RWPE2 (cell line): ENCODE data around the gene CNOT2.

Experiments
- ATAC-seq: fragments of 200-7000 bp; cut with Tn5 transposase; 3 replicates; pipeline ENCODE4 v1.9.1; 2021; ENCODE audit warnings: low read depth
- DNase-seq: peaks from one replicate; pipeline ENCODE4 v3.0.0-alpha.2; 2020; ENCODE audit warnings: low spot score
- H3K27ac ChIP-seq: fragments of 450-650 bp; 2 replicates; pipeline ENCODE4 v1.5.1; 2017; ENCODE audit warnings: mild to moderate bottlenecking; ENCODE audit not compliant: poor library complexity, severe bottlenecking
- H3K27me3 ChIP-seq: fragments of 250-450 bp; sonication (Bioruptor Pico); 2 replicates; pipeline ENCODE4 v1.5.1; 2021; ENCODE audit warnings: mild to moderate bottlenecking, moderate library complexity; ENCODE audit not compliant: insufficient read depth, poor library complexity, severe bottlenecking
- H3K36me3 ChIP-seq: fragments of 250-450 bp; sonication (Bioruptor Pico); 2 replicates; pipeline ENCODE4 v1.5.1; 2020; ENCODE audit warnings: low read depth, mild to moderate bottlenecking, moderate library complexity
- H3K4me1 ChIP-seq: fragments of 250-450 bp; sonication (Bioruptor Pico); 2 replicates; pipeline ENCODE4 v1.5.1; 2021; ENCODE audit warnings: mild to moderate bottlenecking, moderate library complexity; ENCODE audit not compliant: insufficient read depth, poor library complexity, severe bottlenecking
- H3K4me3 ChIP-seq: fragments of 250-450 bp; sonication (Bioruptor Pico); 2 replicates; pipeline ENCODE4 v1.5.1; 2021; ENCODE audit warnings: mild to moderate bottlenecking, moderate library complexity; ENCODE audit not compliant: severe bottlenecking
- H3K9me3 ChIP-seq: fragments of 250-450 bp; sonication (Bioruptor Pico); 2 replicates; pipeline ENCODE4 v1.5.1; 2021; ENCODE audit warnings: mild to moderate bottlenecking, moderate library complexity; ENCODE audit not compliant: severe bottlenecking
- CTCF ChIP-seq: fragments of 450-650 bp; IDR thresholded peaks from one replicate; pipeline ENCODE4 v1.5.1; 2017; ENCODE audit warnings: mild to moderate bottlenecking, moderate library complexity; ENCODE audit not compliant: poor library complexity, severe bottlenecking

CNOT2 gene

GRCh38 chr12:70265132-70265531 is 21.9 kb downstream of the CNOT2 start:
- peaks cover 7% of the 10 kb centered on the region for H3K4me1 ChIP-seq
- no peak for ATAC-seq

GRCh38 chr12:70267550-70267949 is 24.3 kb downstream of the CNOT2 start:
- Histone ChIP-seq H3K27ac (no peak overlapping the region), H3K27me3 (no peaks in the 10 kb centered on the region), H3K9me3 (no peaks in the 10 kb centered on the region), H3K4me1 (peaks cover 7% of the 10 kb centered on the region), H3K36me3 (no peaks in the 10 kb centered on the region; the same call in 1 of the 2 replicates), H3K4me3 (no peak overlapping the region)
- no peak for TF ChIP-seq CTCF
- DNase-seq: no peak
- ATAC-seq: no peak

More at GRCh38 chr12:70265132-70265531, 21.9 kb downstream of the CNOT2 start:
- DNase-seq: no peak
- no peak for TF ChIP-seq CTCF
- Histone ChIP-seq H3K27me3 (no peaks in the 10 kb centered on the region), H3K9me3 (no peaks in the 10 kb centered on the region), H3K27ac (no peak overlapping the region), H3K4me3 (no peak overlapping the region), H3K36me3 (peaks cover 3% of the 10 kb centered on the region; the same call in 1 of the 2 replicates)

GRCh38 chr12:70268972-70269371 is 25.7 kb downstream of the CNOT2 start:
- no peak overlapping the region for H3K4me3 ChIP-seq
- H3K27me3 ChIP-seq: no peaks in the 10 kb centered on the region
- H3K27ac ChIP-seq: no peak overlapping the region
- H3K36me3 ChIP-seq: 0 out of 2 replicates have a peak, but pooled peaks cover 3% of the 10 kb centered on the region
- ATAC-seq: no peak
- DNase-seq: no peak
- no peak for TF ChIP-seq CTCF
- peaks cover 7% of the 10 kb centered on the region for H3K4me1 ChIP-seq
- no peaks in the 10 kb centered on the region for H3K9me3 ChIP-seq

- H3K9me3 ChIP-seq: no peaks in the 10 kb centered on the region
- no peak overlapping the region for H3K4me3 ChIP-seq
- peaks cover 7% of the 10 kb centered on the region for H3K4me1 ChIP-seq
- no peaks in the 10 kb centered on the region for H3K27me3 ChIP-seq
- no peak overlapping the region for H3K27ac ChIP-seq
- DNase-seq (no peak), ATAC-seq (no peak)
- no peak for TF ChIP-seq CTCF
- 0 out of 2 replicates have a peak, but pooled peaks cover 7% of the 10 kb centered on the region for H3K36me3 ChIP-seq
These were observed 26.9 kb downstream of the CNOT2 start for GRCh38 chr12:70270108-70270507.

- Histone ChIP-seq H3K4me3 (no peak overlapping the region), H3K27me3 (no peaks in the 10 kb centered on the region), H3K9me3 (no peaks in the 10 kb centered on the region), H3K4me1 (peaks cover 7% of the 10 kb centered on the region), H3K27ac (no peak overlapping the region), H3K36me3 (0 out of 2 replicates have a peak, but pooled peaks cover 7% of the 10 kb centered on the region)
- ATAC-seq: no peak
- no peak for DNase-seq
- TF ChIP-seq CTCF: no peak
These were observed 27.8 kb downstream of the CNOT2 start for GRCh38 chr12:70271025-70271424.
